ENCODE measurements around the gene CDC5L.

GRCh38 chr6:44377971-44378370 lies 9.5 kb upstream of the CDC5L start:
- TF ChIP-seq REST (IDR thresholded peaks at IDR 0.05; ENCODE audit: insufficient read depth in 1 of 2, low read depth in 2 of 2, low read length in 2 of 2) (no peak), TAF1 (IDR thresholded peaks at IDR 0.05; ENCODE audit: borderline replicate concordance, insufficient read depth, low read length) (no peak)
